MM.1S (cell line): ENCODE measurements around the gene STEAP2.
A peak's percentile ranks its signal among the peaks of the same experiment; 100 is the strongest.
"Not testable (repeated sequence)": the region's sequence is repeated elsewhere in the genome, so short reads cannot be mapped to it uniquely, and the experiment has no call there.

Experiments used
- DNase-seq: peaks from one replicate; pipeline ENCODE4 v3.0.0-alpha.2; 2015
- H2AFZ ChIP-seq: fragments of 300-600 bp; sonication (generic); 2 replicates; pipeline ENCODE4 v1.6.0; 2016; ENCODE audit warnings: antibody characterized with exemption, low read length
- H3F3A ChIP-seq: fragments of 300-600 bp; sonication (generic); 2 replicates; pipeline ENCODE4 v1.6.1; 2016; ENCODE audit warnings: mild to moderate bottlenecking, antibody characterized with exemption, low read length, moderate library complexity, mixed read lengths; ENCODE audit not compliant: insufficient read depth
- H3K27ac ChIP-seq: fragments of 300-600 bp; sonication (generic); 2 replicates; pipeline ENCODE4 v1.5.1; 2016; ENCODE audit warnings: mild to moderate bottlenecking, low read length
- H3K27me3 ChIP-seq: fragments of 300-600 bp; sonication (generic); replicated peaks from 2 replicates; pipeline ENCODE4 v1.6.0; 2016; ENCODE audit warnings: low read length; ENCODE audit not compliant: insufficient read depth
- H3K36me3 ChIP-seq: fragments of 300-600 bp; sonication (generic); replicated peaks from 2 replicates; pipeline ENCODE4 v1.6.1; 2016; ENCODE audit warnings: mild to moderate bottlenecking, low read length, mixed read lengths; ENCODE audit not compliant: insufficient read depth
- H3K4me1 ChIP-seq: fragments of 300-600 bp; sonication (generic); 2 replicates; pipeline ENCODE4 v1.6.1; 2016; ENCODE audit warnings: low read length, mixed read lengths
- H3K4me2 ChIP-seq: fragments of 300-600 bp; sonication (generic); 2 replicates; pipeline ENCODE4 v1.6.0; 2016; ENCODE audit warnings: low read depth, low read length
- H3K4me3 ChIP-seq: fragments of 300-600 bp; sonication (generic); 2 replicates; pipeline ENCODE4 v1.5.1; 2016; ENCODE audit warnings: low read length, mixed read lengths
- H3K79me2 ChIP-seq: fragments of 300-600 bp; sonication (generic); 2 replicates; pipeline ENCODE4 v1.6.1; 2016; ENCODE audit warnings: mixed run types, low read length, mixed read lengths
- H3K9ac ChIP-seq: fragments of 300-600 bp; sonication (generic); 2 replicates; pipeline ENCODE4 v1.6.1; 2016; ENCODE audit warnings: low read length, mixed read lengths
- H3K9me2 ChIP-seq: fragments of 300-600 bp; sonication (generic); replicated peaks from 2 replicates; pipeline ENCODE4 v1.6.1; 2016; ENCODE audit warnings: mild to moderate bottlenecking, low read length, mixed read lengths; ENCODE audit not compliant: insufficient read depth
- H3K9me3 ChIP-seq: fragments of 300-600 bp; sonication (generic); replicated peaks from 2 replicates; pipeline ENCODE4 v1.6.1; 2016; ENCODE audit warnings: mild to moderate bottlenecking, low read length, mixed read lengths; ENCODE audit not compliant: insufficient read depth
- H4K20me1 ChIP-seq: fragments of 300-600 bp; sonication (generic); 2 replicates; pipeline ENCODE4 v1.6.1; 2016; ENCODE audit warnings: mild to moderate bottlenecking, low read length, moderate library complexity, mixed read lengths; ENCODE audit not compliant: insufficient read depth
- CTCF ChIP-seq: fragments of 300-600 bp; sonication (generic); IDR thresholded peaks from 2 replicates; pipeline ENCODE4 v1.5.1; 2016; ENCODE audit warnings: antibody characterized with exemption, low read length, mixed read lengths
- EZH2 ChIP-seq: fragments of 300-600 bp; sonication (generic); optimal IDR thresholded peaks from 2 replicates; pipeline ENCODE3; 2017; ENCODE audit warnings: low read depth, mild to moderate bottlenecking, antibody characterized with exemption, low read length, mixed read lengths
- EZH2phosphoT487 ChIP-seq: fragments of 300-600 bp; sonication (generic); IDR thresholded peaks from 2 replicates; pipeline ENCODE4 v1.6.1; 2018; ENCODE audit warnings: antibody characterized with exemption, low read length

The STEAP2 gene

GRCh38 chr7:90180011-90180585, 31.4 kb upstream of the STEAP2 start:
- H3K4me3 ChIP-seq = no peak overlapping the region
- no peaks in the 10 kb centered on the region for H3K36me3 ChIP-seq
- H3K79me2 ChIP-seq = no peaks in the 10 kb centered on the region
- DNase-seq = peak; percentile 38
- no peak overlapping the region for H2AFZ ChIP-seq
- H3K4me1 ChIP-seq = peaks cover 35% of the 10 kb centered on the region
- peak overlapping the region; percentile 43; the same call in 1 of the 2 replicates for H3K4me2 ChIP-seq
- H4K20me1 ChIP-seq = no peaks in the 10 kb centered on the region
- H3F3A ChIP-seq = peaks cover 25% of the 10 kb centered on the region
- no peak overlapping the region for H3K9ac ChIP-seq
- H3K27ac ChIP-seq = peak overlapping the region; percentile 9; the same call in 1 of the 2 replicates
- H3K9me3 ChIP-seq = no peaks in the 10 kb centered on the region
- no peaks in the 10 kb centered on the region for H3K9me2 ChIP-seq
- H3K27me3 ChIP-seq = 0 out of 2 replicates have a peak, but pooled peaks cover 3% of the 10 kb centered on the region
- no peak for TF ChIP-seq CTCF
- no peak for TF ChIP-seq EZH2phosphoT487
- TF ChIP-seq EZH2 = no peak

GRCh38 chr7:90180649-90181048, 30.9 kb upstream of the STEAP2 start:
- Histone ChIP-seq H3F3A (peaks cover 25% of the 10 kb centered on the region), H3K36me3 (no peaks in the 10 kb centered on the region), H3K27ac (peak overlapping the region; percentile 9; the same call in 1 of the 2 replicates), H2AFZ (no peak overlapping the region), H4K20me1 (no peaks in the 10 kb centered on the region), H3K4me2 (peak overlapping the region; percentile 43; the same call in 1 of the 2 replicates), H3K4me1 (peaks cover 35% of the 10 kb centered on the region), H3K9me3 (no peaks in the 10 kb centered on the region), H3K27me3 (0 out of 2 replicates have a peak, but pooled peaks cover 3% of the 10 kb centered on the region), H3K79me2 (no peaks in the 10 kb centered on the region), H3K9me2 (no peaks in the 10 kb centered on the region), H3K9ac (no peak overlapping the region), H3K4me3 (no peak overlapping the region)
- TF ChIP-seq EZH2phosphoT487 = no peak
- no peak for TF ChIP-seq CTCF
- TF ChIP-seq EZH2 = no peak
- no peak for DNase-seq

- Histone ChIP-seq H3K4me3 (no peak overlapping the region), H3K27me3 (0 out of 2 replicates have a peak, but pooled peaks cover 3% of the 10 kb centered on the region), H3K4me2 (no peak overlapping the region; the same call in 1 of the 2 replicates), H3K9me3 (no peaks in the 10 kb centered on the region), H3K4me1 (peaks cover 35% of the 10 kb centered on the region), H4K20me1 (no peaks in the 10 kb centered on the region), H3K36me3 (no peaks in the 10 kb centered on the region), H2AFZ (no peak overlapping the region), H3K27ac (no peak overlapping the region), H3K79me2 (no peaks in the 10 kb centered on the region), H3K9me2 (no peaks in the 10 kb centered on the region), H3K9ac (no peak overlapping the region), H3F3A (peaks cover 25% of the 10 kb centered on the region)
- no peak for DNase-seq
- TF ChIP-seq EZH2 (no peak), CTCF (no peak), EZH2phosphoT487 (no peak)
Measured at GRCh38 chr7:90181485-90181884, 30.1 kb upstream of the STEAP2 start.

- not testable (repeated sequence) for H3K4me2 ChIP-seq, H3K4me3 ChIP-seq, H3K4me1 ChIP-seq, H3K27me3 ChIP-seq, H3K79me2 ChIP-seq, H4K20me1 ChIP-seq, H3F3A ChIP-seq, H3K9me3 ChIP-seq, H3K36me3 ChIP-seq, DNase-seq, H3K9ac ChIP-seq, H2AFZ ChIP-seq, H3K27ac ChIP-seq, H3K9me2 ChIP-seq
Measured at GRCh38 chr7:90186290-90186689, 25.2 kb upstream of the STEAP2 start.
